Activated CD4-positive, alpha-beta T cell treated with anti-CD3 and anti-CD28 coated beads, Interleukin-2, amount 50 U/mL, for 16 hours (primary cell): Measurements from ENCODE around the gene IL21R.

Experiments used
- DNase-seq: peaks from one replicate; pipeline ENCODE4 v3.0.0-alpha.2; 2020

Gene IL21R

DNA sequence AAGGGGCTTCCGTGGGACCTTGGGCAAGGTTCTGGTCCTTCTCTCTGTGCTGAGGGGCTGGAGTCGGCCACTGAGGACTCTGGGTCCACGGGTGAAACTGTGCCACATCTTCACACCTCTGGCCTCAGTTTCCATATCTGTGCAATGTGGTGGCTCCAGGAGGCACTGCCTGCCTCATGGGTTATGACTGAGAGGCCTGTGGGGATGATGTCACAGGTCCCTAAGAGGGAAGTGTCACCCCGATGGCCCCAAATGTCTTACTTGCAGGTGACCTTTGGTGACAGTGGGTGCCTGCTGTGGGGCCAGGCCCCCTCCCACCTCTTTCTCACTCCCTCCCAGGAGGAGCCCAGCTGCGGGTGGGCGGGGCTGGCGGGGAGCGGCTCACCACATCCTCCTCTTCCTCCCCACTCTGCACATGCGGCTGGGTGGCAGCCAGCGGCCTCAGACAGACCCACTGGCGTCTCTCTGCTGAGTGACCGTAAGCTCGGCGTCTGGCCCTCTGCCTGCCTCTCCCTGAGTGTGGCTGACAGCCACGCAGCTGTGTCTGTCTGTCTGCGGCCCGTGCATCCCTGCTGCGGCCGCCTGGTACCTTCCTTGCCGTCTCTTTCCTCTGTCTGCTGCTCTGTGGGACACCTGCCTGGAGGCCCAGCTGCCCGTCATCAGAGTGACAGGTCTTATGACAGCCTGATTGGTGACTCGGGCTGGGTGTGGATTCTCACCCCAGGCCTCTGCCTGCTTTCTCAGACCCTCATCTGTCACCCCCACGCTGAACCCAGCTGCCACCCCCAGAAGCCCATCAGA lies at the start of gene IL21R:
TSS of gene IL21R (plus strand) at position 407 of the 801 bp plus-strand sequence. CDS start 27,898 bp downstream, outside the sequence.
- DNase-seq = peak; percentile 86

GRCh38 chr16:27353853-27354252 lies 48.1 kb upstream of the IL21R start:
- no peak for DNase-seq

- DNase-seq = peak; percentile 30
Observed at GRCh38 chr16:27355610-27356009, 46.4 kb upstream of the IL21R start.

- no peak for DNase-seq
Observed at GRCh38 chr16:27356794-27357193, 45.2 kb upstream of the IL21R start.

GRCh38 chr16:27359051-27359450 lies 42.9 kb upstream of the IL21R start:
- DNase-seq = no peak

DNA sequence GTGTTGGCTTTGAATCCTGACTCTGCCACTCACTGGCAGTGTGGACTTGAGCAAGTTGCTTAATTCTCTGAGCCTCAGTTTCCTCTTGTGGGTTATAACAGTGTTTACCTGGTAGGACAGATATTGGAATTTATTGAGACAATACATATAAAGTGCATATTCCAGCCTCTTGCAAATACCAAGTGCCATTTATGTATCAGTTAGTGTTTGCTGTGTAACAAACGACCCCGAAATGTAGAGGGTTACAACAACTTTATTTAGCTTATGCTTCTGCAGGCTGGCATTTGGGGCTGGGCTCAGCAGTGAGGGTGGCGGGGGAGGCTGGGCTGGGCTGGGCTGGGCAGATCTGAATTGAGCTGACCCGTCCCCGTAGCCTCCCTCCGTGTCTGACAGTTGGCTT lies 42.4 kb upstream of the IL21R start:
- no peak for DNase-seq

DNA sequence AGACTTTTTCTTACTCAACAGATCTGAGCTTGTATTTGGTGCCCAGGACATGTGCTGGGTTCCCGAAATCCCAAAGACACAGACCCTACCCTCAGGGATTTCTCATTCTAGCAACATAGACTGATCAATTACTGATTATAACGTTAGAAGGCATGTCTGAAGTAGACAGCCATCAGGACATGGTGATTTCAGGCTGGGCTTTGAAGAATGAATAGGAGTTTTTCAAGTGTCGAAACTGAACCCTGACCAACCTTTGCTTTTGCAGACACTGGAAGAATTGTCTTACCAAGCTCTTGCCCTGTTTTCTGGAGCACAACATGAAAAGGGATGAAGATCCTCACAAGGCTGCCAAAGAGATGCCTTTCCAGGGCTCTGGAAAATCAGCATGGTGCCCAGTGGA lies 40.0 kb upstream of the IL21R start:
- DNase-seq = no peak

GRCh38 chr16:27362570-27363245 lies 39.3 kb upstream of the IL21R start:
- DNase-seq = no peak

GRCh38 chr16:27363246-27363632 lies 38.7 kb upstream of the IL21R start:
- DNase-seq = no peak

DNA sequence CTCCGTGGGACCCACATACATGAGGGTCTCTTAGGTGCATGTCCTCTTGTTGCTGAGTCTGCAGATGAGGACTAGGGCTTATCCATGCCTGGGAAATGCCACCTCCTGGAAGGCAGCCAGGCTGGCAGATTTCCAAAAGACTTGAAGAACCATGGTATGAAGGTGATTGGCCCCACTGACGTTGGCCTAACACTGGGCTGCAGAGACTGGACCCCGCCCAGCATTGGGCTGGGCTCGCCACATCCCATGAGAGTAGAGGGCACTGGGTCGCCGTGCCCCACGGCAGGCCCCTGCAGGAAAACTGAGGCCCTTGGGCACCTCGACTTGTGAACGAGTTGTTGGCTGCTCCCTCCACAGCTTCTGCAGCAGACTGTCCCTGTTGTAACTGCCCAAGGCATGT lies 38.2 kb upstream of the IL21R start:
- DNase-seq = no peak

GRCh38 chr16:27364493-27365141 lies 37.4 kb upstream of the IL21R start:
- no peak for DNase-seq

DNA sequence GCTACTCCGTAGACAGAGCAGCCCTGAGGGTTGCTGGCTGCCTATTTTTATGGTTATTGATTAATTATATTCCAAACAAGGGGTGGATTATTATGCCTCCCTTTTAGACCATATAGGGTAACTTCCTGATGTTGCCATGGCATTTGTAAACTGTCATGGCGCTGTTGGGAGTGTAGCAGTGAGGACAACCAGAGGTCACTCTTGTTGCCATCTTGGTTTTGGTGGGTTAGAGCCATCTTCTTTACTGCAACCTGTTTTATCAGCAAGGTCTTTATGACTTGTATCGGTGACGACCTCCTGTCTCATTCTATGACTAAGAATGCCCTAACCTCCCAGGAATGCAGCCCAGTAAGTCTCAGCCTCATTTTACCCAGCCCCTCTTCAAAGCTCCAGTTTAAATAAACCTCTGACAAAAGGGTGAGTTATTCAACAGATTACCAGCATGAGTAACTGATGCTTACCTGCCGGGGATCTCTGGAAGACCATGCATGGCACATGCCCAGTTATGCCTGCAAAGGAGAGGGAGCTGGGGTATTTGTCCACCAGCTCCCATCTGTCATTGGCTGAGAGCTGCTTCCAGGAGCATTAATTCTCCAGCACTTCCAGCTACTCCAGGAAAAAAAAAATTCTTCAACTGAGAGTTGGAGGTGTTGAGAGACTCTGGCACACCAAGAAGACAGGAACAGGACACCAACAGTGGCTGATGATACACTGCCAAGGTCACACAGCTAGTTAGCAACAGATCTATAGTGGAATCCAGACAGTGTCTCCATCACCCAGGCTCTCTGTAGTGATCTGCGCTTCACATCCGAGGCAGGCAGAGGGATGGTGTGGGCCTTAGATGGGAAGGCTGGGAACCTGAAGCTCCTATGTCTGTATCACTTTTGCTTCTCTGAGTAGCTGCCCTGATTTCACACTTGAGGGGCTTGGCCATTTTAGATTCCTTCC lies 36.6 kb upstream of the IL21R start:
- DNase-seq = no peak

GRCh38 chr16:27366687-27367460 lies 35.1 kb upstream of the IL21R start:
- DNase-seq = no peak

- peak; percentile 87 for DNase-seq
Observed at GRCh38 chr16:27367461-27368357, 34.3 kb upstream of the IL21R start.

- no peak for DNase-seq
Observed at GRCh38 chr16:27368358-27368722, 33.6 kb upstream of the IL21R start.

- DNase-seq = no peak
Observed at GRCh38 chr16:27369806-27370205, 32.2 kb upstream of the IL21R start.

- no peak for DNase-seq
Observed at GRCh38 chr16:27370318-27370717, 31.7 kb upstream of the IL21R start.

GRCh38 chr16:27373312-27373711 lies 28.7 kb upstream of the IL21R start:
- DNase-seq = no peak

DNA sequence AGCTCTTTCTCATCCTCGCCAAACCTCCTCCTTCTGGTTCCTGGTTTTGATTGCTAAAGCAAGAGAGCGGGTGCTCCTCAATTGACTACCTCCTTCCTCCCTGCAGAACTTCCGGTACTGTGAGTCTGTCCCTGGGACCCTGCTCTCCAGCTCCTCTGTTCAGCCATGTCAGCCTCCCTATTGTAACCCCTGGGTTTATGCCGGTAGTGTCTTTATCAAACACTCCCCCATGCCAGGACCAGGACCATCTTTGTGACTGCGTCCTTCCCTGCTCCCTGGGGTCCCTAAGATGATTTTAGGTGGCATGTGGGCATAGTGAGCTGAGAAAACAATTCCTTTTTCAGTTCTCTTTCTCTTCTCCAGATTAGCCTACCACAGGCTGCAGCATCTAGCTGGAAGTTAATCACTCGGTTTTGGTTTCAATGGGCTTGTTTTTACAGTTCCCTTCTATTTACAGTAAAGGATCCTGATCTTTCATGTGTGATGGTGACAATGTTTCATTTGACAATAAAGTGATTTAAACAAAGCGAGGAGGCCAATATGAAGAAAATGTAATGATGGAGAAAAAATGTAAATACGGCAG lies 27.7 kb upstream of the IL21R start:
- DNase-seq = peak; percentile 57

GRCh38 chr16:27374804-27375425 lies 27.1 kb upstream of the IL21R start:
- DNase-seq = peak; percentile 61
